MCF 10A (cell line): ENCODE measurements around the gene CCDC197. TPM values are rescaled to one million over a fixed set of nuclear protein-coding genes. Genes with fewer than 3 reads are reported as not detected.

ENCODE experiments used
- BruUV-seq: library from RNA; stranded (reverse); fragments of 400-500 nt; replicated peaks from 2 replicates; lab custom pipeline; 2021; lab: Mats Ljungman, UMichigan
- CTCF ChIA-PET: fragments of 300-600 bp; sonication (Branson Sonifier 250); formaldehyde crosslinking; extraction: SDS; loops from one replicate; lab custom pipeline; 2021; ENCODE audit warnings: antibody characterized with exemption, inconsistent platforms; lab: Yijun Ruan, JAX
- POLR2A ChIA-PET: fragments of 300-600, 350-650 bp; sonication (Branson Sonifier 250); formaldehyde crosslinking; extraction: SDS; loops from one replicate; lab custom pipeline; 2020; ENCODE audit warnings: antibody characterized with exemption, inconsistent platforms; lab: Yijun Ruan, JAX
- DNase-seq: peaks from one replicate; pipeline ENCODE4 v3.0.0-alpha.2; 2018; ENCODE audit not compliant: unreplicated experiment
- H3K27ac Mint-ChIP-seq: one replicate; pipeline ENCODE4 v1.8.0; 2022; ENCODE audit warnings: mild to moderate bottlenecking, low read depth, mixed read lengths; ENCODE audit not compliant: unreplicated experiment
- H3K27me3 Mint-ChIP-seq: one replicate; pipeline ENCODE4 v1.8.0; 2022; ENCODE audit warnings: mixed read lengths; ENCODE audit not compliant: insufficient read depth, unreplicated experiment
- H3K36me3 Mint-ChIP-seq: one replicate; pipeline ENCODE4 v1.8.0; 2022; ENCODE audit warnings: mild to moderate bottlenecking, moderate library complexity, mixed read lengths; ENCODE audit not compliant: insufficient read depth, unreplicated experiment
- H3K4me1 Mint-ChIP-seq: one replicate; pipeline ENCODE4 v1.8.0; 2022; ENCODE audit warnings: mixed read lengths; ENCODE audit not compliant: insufficient read depth, unreplicated experiment
- H3K4me3 Mint-ChIP-seq: one replicate; pipeline ENCODE4 v1.8.0; 2022; ENCODE audit warnings: mild to moderate bottlenecking, moderate library complexity, mixed read lengths; ENCODE audit not compliant: unreplicated experiment
- H3K9me3 Mint-ChIP-seq: one replicate; pipeline ENCODE4 v1.8.0; 2022; ENCODE audit warnings: mixed read lengths; ENCODE audit not compliant: unreplicated experiment
- intact Hi-C: fragments of 100-400 bp; cut with micrococcal nuclease; formaldehyde crosslinking; loops from 2 replicates; pipeline ENCODE4 v1.14.1; 2022
- total RNA-seq: library from RNA; stranded (reverse); gene quantifications from 2 replicates; pipeline ENCODE4 v1.2.3, GENCODE V29; 2022
- TF ChIP-seq, protein P1 (sequence below): fragments of 200-600 bp; IDR thresholded peaks from one replicate; pipeline ENCODE4 v1.8.0; 2022; ENCODE audit warnings: antibody characterized with exemption, mild to moderate bottlenecking; ENCODE audit not compliant: unreplicated experiment

Gene CCDC197
- total RNA-seq, 1 experiment from 2014 or later = not detected

DNA sequence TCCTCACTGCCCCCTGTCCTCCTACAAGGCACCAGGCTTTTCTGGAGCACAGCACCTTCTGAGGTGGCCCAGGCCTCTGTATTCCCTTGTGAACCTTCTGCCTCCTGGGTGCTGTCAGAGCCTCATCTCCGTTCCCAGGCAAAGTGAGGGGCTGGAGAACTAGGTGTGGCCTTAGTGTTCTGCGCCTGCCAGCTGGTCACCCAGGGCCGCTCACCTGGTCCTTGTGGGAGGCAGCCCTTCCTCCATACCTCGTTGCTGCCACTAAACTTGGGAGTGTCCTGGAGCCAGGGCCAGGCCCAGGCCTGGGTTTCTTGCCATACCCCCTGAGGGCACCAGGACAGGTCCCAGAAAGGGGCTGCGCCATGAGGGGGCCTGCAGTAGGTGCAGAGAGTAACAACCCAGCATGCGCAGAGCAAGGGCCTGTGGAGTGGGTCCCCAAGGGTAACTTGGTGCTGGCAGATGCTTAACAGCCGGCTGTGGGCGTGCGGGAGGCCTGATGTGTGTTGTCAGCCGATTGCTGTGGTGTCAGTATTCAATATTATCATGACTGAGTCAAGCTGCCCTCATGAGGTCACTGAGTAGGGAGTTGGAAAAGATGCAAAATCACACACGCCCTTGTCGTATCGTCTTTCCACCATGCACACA is 46.1 kb downstream of the CCDC197 start:
- H3K4me3 Mint-ChIP-seq = no peak overlapping the region
- H3K9me3 Mint-ChIP-seq = no peaks in the 10 kb centered on the region
- no peaks in the 10 kb centered on the region for H3K27me3 Mint-ChIP-seq
- TF ChIP-seq, protein P1, sequence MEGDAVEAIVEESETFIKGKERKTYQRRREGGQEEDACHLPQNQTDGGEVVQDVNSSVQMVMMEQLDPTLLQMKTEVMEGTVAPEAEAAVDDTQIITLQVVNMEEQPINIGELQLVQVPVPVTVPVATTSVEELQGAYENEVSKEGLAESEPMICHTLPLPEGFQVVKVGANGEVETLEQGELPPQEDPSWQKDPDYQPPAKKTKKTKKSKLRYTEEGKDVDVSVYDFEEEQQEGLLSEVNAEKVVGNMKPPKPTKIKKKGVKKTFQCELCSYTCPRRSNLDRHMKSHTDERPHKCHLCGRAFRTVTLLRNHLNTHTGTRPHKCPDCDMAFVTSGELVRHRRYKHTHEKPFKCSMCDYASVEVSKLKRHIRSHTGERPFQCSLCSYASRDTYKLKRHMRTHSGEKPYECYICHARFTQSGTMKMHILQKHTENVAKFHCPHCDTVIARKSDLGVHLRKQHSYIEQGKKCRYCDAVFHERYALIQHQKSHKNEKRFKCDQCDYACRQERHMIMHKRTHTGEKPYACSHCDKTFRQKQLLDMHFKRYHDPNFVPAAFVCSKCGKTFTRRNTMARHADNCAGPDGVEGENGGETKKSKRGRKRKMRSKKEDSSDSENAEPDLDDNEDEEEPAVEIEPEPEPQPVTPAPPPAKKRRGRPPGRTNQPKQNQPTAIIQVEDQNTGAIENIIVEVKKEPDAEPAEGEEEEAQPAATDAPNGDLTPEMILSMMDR = no peak
- no peaks in the 10 kb centered on the region for H3K4me1 Mint-ChIP-seq
- POLR2A ChIA-PET = interaction anchor here (0.6 kb wide), 1 partner anchor 25 kb away, joined by 3 read pairs; no protein-coding TSS in a partner anchor
- peaks cover 42% of the 10 kb centered on the region for H3K36me3 Mint-ChIP-seq
- CTCF ChIA-PET = interaction anchor here (0.7 kb wide), 1 partner anchor 8 kb away, joined by 3 read pairs; no protein-coding TSS in a partner anchor
- DNase-seq = no peak
- no TSS peak for BruUV-seq
- intact Hi-C loops = no loop called here
- H3K27ac Mint-ChIP-seq = no peak overlapping the region

DNA sequence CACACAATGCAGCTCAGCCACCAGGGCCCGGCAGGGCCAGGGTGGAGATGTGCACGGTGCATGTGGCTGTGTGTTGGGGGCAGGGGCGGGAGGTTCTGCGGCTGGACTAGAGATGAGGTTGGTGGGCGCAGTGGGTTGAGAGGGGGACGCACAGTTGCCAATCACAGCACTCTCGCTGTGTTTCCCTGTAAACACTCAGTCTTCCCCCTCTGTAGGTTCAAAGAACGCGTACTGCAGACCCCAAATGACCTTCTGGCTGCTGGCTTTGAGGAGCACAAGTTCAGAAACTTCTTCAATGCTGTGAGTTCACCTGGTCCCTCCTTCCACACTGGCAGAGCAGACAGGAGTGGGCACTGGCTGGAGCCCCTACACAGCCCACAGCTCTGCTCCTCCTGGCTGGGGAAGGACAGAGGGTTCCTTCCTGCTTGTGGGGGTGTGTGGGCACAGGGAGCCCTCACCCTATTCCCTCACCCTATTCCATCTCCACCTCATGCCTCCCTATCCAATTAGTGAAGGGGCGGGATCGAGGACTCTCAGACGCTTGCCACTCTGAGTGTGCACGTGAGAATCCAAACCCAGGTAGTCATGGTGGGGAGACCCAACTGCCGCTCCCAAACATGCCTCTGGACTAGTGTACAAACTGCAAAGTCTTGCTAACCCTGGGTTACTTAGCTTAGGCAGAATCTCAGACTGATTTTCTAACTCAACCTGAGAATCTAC is 46.8 kb downstream of the CCDC197 start:
- Mint-ChIP-seq H3K9me3 (no peaks in the 10 kb centered on the region), H3K27ac (no peak overlapping the region), H3K27me3 (no peaks in the 10 kb centered on the region), H3K4me3 (no peak overlapping the region), H3K4me1 (no peaks in the 10 kb centered on the region), H3K36me3 (peaks cover 48% of the 10 kb centered on the region)
- TF ChIP-seq, protein P1 = no peak
- ChIA-PET CTCF (no interaction called here), POLR2A (no interaction called here)
- no peak for DNase-seq
- no TSS peak for BruUV-seq
- intact Hi-C loops = no loop called here

DNA sequence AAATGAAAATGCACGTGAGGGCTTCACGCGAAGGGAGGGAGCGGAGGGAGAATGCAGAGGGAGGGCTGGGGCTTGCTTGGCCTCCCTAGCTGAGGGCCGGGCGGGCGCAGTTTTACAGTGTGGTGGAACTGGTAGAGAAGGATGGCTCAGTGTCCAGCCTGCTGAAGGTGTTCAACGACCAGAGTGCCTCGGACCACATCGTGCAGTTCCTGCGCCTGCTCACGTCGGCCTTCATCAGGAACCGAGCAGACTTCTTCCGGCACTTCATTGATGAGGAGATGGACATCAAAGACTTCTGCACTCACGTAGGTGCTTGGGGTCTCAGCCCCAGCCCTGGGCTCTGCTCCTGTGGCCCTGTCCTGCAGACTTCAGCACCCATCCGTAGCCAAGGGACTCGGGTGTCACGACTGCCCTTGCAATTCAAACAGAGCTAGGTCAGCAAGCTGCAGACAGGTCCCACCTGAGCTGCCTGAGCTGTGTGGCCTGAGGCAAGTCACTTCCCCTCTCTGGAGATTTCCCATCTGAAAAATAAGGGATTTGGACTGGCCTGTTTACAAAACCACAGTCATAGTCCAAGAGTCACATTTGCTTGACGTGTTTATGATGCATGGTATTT is 47.5 kb downstream of the CCDC197 start:
- Mint-ChIP-seq H3K9me3 (no peaks in the 10 kb centered on the region), H3K36me3 (peaks cover 55% of the 10 kb centered on the region), H3K27me3 (no peaks in the 10 kb centered on the region), H3K4me3 (no peak overlapping the region), H3K27ac (no peak overlapping the region), H3K4me1 (no peaks in the 10 kb centered on the region)
- TF ChIP-seq, protein P1 = no peak
- CTCF ChIA-PET = interaction anchor here (0.7 kb wide), 1 partner anchor 9 kb away, joined by 3 read pairs; no protein-coding TSS in a partner anchor
- POLR2A ChIA-PET = no interaction called here
- intact Hi-C loops = no loop called here
- BruUV-seq = no TSS peak
- DNase-seq = no peak

DNA sequence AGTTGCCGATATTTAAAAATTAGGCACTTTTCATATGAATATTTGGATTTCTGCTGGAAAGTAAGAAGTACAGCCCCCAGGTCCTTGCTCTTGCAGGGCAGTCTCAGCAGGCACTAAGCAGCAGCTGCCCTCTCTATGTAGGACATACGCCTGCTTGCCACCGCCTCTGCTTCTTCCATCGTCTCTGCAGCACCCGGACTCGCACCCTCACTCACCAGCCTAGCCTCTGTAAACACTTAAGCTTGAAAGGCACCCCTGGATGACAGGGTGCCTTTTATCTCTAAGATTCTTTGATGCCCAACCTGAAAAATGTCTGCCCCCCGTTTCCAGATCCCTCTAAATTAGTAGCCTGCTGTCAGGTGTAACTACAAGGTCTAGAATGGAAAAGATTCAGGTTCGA is 48.0 kb downstream of the CCDC197 start:
- ChIA-PET POLR2A (no interaction called here), CTCF (interaction anchor here (0.7 to 1.8 kb wide), 2 partner anchors 8 to 9 kb away, joined by 3 to 8 read pairs; no protein-coding TSS in a partner anchor)
- Mint-ChIP-seq H3K4me3 (no peak overlapping the region), H3K4me1 (no peaks in the 10 kb centered on the region), H3K27me3 (no peaks in the 10 kb centered on the region), H3K9me3 (no peaks in the 10 kb centered on the region), H3K36me3 (peaks cover 60% of the 10 kb centered on the region), H3K27ac (no peak overlapping the region)
- intact Hi-C loops = no loop called here
- TF ChIP-seq, protein P1 = no peak
- BruUV-seq = no TSS peak
- DNase-seq = no peak
